ENCODE measurements around the gene WDHD1.
"Not testable (repeated sequence)": the region's sequence is repeated elsewhere in the genome, so short reads cannot be mapped to it uniquely, and the experiment has no call there.

Gene WDHD1

GRCh38 chr14:55045087-55045486 lies 18.2 kb upstream of the WDHD1 start:
- peak in 1 of 2 donors; percentile 66 for ATAC-seq

- ATAC-seq = no peak
Observed at GRCh38 chr14:55043528-55043927, 16.6 kb upstream of the WDHD1 start.

- peak; percentile 86 to 95 for ATAC-seq
Observed at GRCh38 chr14:55038708-55039107, 11.8 kb upstream of the WDHD1 start.

GRCh38 chr14:55037995-55038394 lies 11.1 kb upstream of the WDHD1 start:
- not testable (repeated sequence) for ATAC-seq

GRCh38 chr14:55031190-55031589 lies 4.3 kb upstream of the WDHD1 start:
- ATAC-seq = no peak

GRCh38 chr14:55028476-55028875 lies 1.6 kb upstream of the WDHD1 start:
- no peak for ATAC-seq

GRCh38 chr14:55028066-55028465 lies 1.2 kb upstream of the WDHD1 start:
- ATAC-seq = no peak

GRCh38 chr14:55026441-55026792 lies 482 bp downstream of the WDHD1 start:
- ATAC-seq = no peak

- ATAC-seq = no peak
Observed at GRCh38 chr14:55025948-55026347, 951 bp downstream of the WDHD1 start.

GRCh38 chr14:55024365-55024764 lies 2.5 kb downstream of the WDHD1 start:
- not testable (repeated sequence) for ATAC-seq

- no peak for ATAC-seq
Observed at GRCh38 chr14:55019968-55020554, 6.8 kb downstream of the WDHD1 start.

GRCh38 chr14:55015006-55015405 lies 11.9 kb downstream of the WDHD1 start:
- no peak for ATAC-seq

GRCh38 chr14:55005071-55005470 lies 21.8 kb downstream of the WDHD1 start:
- no peak for ATAC-seq

GRCh38 chr14:55000381-55000780 lies 26.5 kb downstream of the WDHD1 start:
- ATAC-seq = no peak

- no peak for ATAC-seq
Observed at GRCh38 chr14:54985156-54985555, 41.7 kb downstream of the WDHD1 start.

GRCh38 chr14:54981698-54982097 lies 45.2 kb downstream of the WDHD1 start:
- ATAC-seq = no peak

- ATAC-seq = peak in 1 of 2 donors; percentile 27
Observed at GRCh38 chr14:54979039-54979438, 47.9 kb downstream of the WDHD1 start.

- no peak for ATAC-seq
Observed at GRCh38 chr14:54976316-54976715, 50.6 kb downstream of the WDHD1 start.

- ATAC-seq = no peak
Observed at GRCh38 chr14:54975856-54976255, 51.0 kb downstream of the WDHD1 start.

GRCh38 chr14:54974788-54975414 lies 52.0 kb downstream of the WDHD1 start:
- no peak for ATAC-seq

- no peak for ATAC-seq
Observed at GRCh38 chr14:54967496-54967895, 59.4 kb downstream of the WDHD1 start.

GRCh38 chr14:54955143-54955542 lies 71.8 kb downstream of the WDHD1 start:
- no peak for ATAC-seq

- ATAC-seq = not testable (repeated sequence)
Observed at GRCh38 chr14:54953609-54954008, 73.3 kb downstream of the WDHD1 start.

- not testable (repeated sequence) for ATAC-seq
Observed at GRCh38 chr14:54952803-54953202, 74.1 kb downstream of the WDHD1 start.

GRCh38 chr14:54947230-54947629 lies 79.7 kb downstream of the WDHD1 start:
- no peak for ATAC-seq

All from activated CD4-positive, CD25-positive, alpha-beta regulatory T cell treated with anti-CD3 and anti-CD28 coated beads, Interleukin-2, amount 50 U/mL, for 24 hours (primary cell).